B cell (primary cell): ENCODE measurements around the gene LAMP5. TPM values are rescaled to one million over a fixed set of nuclear protein-coding genes. Genes with fewer than 3 reads are reported as not detected.

Experiments used
- ATAC-seq: fragments of 200-7000 bp; cut with Tn5 transposase; one replicate; pipeline ENCODE4 v1.10.0; 2021; ENCODE audit warnings: low read depth, mild to moderate bottlenecking, moderate number of reproducible peaks, moderate library complexity
- CTCF ChIA-PET: fragments of 350-600 bp; sonication (Branson Sonifier 250); formaldehyde crosslinking; loops from one replicate; lab custom pipeline; 2021; ENCODE audit warnings: antibody characterized with exemption, inconsistent platforms; lab: Charles Lee
- POLR2A ChIA-PET: fragments of 350-600 bp; sonication (Branson Sonifier 250); formaldehyde crosslinking; loops from one replicate; lab custom pipeline; 2021; ENCODE audit warnings: antibody characterized with exemption; lab: Charles Lee
- DNase-seq: peaks from one replicate; pipeline ENCODE4 v3.0.0; 2013
- H2AFZ ChIP-seq: 2 replicates; pipeline ENCODE4 v1.6.1; 2012; ENCODE audit warnings: mild to moderate bottlenecking, low read depth, low read length; ENCODE audit not compliant: insufficient read depth, poor library complexity, severe bottlenecking
- H3K27ac ChIP-seq, 2 donors: 1 replicate in 1 of 2; 2 replicates in 1 of 2; pipeline ENCODE4 v1.5.1; 2012 to 2013; ENCODE audit warnings: low read length in 2 of 2, mild to moderate bottlenecking in 2 of 2, moderate library complexity in 1 of 2
- H3K27me3 ChIP-seq, 4 experiments: fragments of 200-600 bp in 1 of 4; sonication (generic) in 1 of 4; replicated peaks in 1 of 4; 1 replicate in 2 of 4; 2 replicates in 2 of 4; pipeline versions ENCODE4 v1.6.1 to v1.7.0; 2013 to 2016; ENCODE audit warnings: low read length in 3 of 4, mild to moderate bottlenecking in 2 of 4, mixed read lengths in 1 of 4, moderate library complexity in 1 of 4; ENCODE audit not compliant: insufficient read depth in 4 of 4, control insufficient read depth in 3 of 4; ENCODE audit errors: control extremely low read depth in 1 of 4
- H3K36me3 ChIP-seq, 2 experiments: replicated peaks in 1 of 2; 1 replicate in 1 of 2; 2 replicates in 1 of 2; pipeline versions ENCODE4 v1.6.1 to v1.7.1; 2013; ENCODE audit warnings: low read length in 1 of 2; ENCODE audit not compliant: insufficient read depth in 2 of 2, control insufficient read depth in 1 of 2; ENCODE audit errors: control extremely low read depth in 1 of 2, extremely low read depth in 1 of 2
- H3K4me1 ChIP-seq, 2 donors: fragments of 200-600 bp in 1 of 2; sonication (generic) in 1 of 2; 1 replicate in 1 of 2; 2 replicates in 1 of 2; pipeline versions ENCODE4 v1.5.1 to v1.6.1; 2013 to 2017; ENCODE audit warnings: low read length in 2 of 2; ENCODE audit not compliant: control insufficient read depth in 2 of 2, insufficient read depth in 2 of 2
- H3K4me2 ChIP-seq: replicated peaks from 2 replicates; pipeline ENCODE3; 2012; ENCODE audit warnings: mild to moderate bottlenecking, low read depth, low read length; ENCODE audit not compliant: poor library complexity, severe bottlenecking
- H3K4me3 ChIP-seq, 5 experiments: fragments of 200-600 bp in 1 of 5; sonication (generic) in 1 of 5; 1 replicate in 3 of 5; 2 replicates in 2 of 5; pipeline versions ENCODE4 v1.5.1 to v1.7.0; 2011 to 2016; ENCODE audit warnings: low read length in 4 of 5, mild to moderate bottlenecking in 4 of 5, low read depth in 2 of 5, control low read depth in 1 of 5, moderate library complexity in 1 of 5; ENCODE audit not compliant: insufficient read depth in 1 of 5; ENCODE audit errors: control extremely low read depth in 1 of 5, extremely low read depth in 1 of 5
- H3K79me2 ChIP-seq: fragments of 200-600 bp; sonication (generic); one replicate; pipeline ENCODE4 v1.6.0; 2016; ENCODE audit warnings: low read length; ENCODE audit not compliant: control insufficient read depth, insufficient read depth
- H3K9ac ChIP-seq: fragments of 200-600 bp; sonication (generic); 2 replicates; pipeline ENCODE4 v1.6.1; 2017; ENCODE audit warnings: mild to moderate bottlenecking, low read length, moderate library complexity
- H3K9me3 ChIP-seq, 3 donors: one replicate each; pipeline versions ENCODE4 v1.6.1 to v1.7.1; 2013; ENCODE audit warnings: low read length in 2 of 3; ENCODE audit not compliant: control insufficient read depth in 2 of 3, insufficient read depth in 1 of 3; ENCODE audit errors: control extremely low read depth in 1 of 3
- H4K20me1 ChIP-seq: 2 replicates; pipeline ENCODE4 v1.6.0; 2012; ENCODE audit warnings: mild to moderate bottlenecking, low read length; ENCODE audit not compliant: insufficient read depth, control insufficient read depth, poor library complexity, severe bottlenecking
- H3K27ac Mint-ChIP-seq: one replicate; pipeline ENCODE4 v1.8.0; 2021; ENCODE audit warnings: mixed read lengths
- H3K27me3 Mint-ChIP-seq: one replicate; pipeline ENCODE4 v1.8.0; 2021; ENCODE audit warnings: mixed read lengths
- H3K4me1 Mint-ChIP-seq: one replicate; pipeline ENCODE4 v1.8.0; 2021; ENCODE audit warnings: mixed read lengths
- H3K4me3 Mint-ChIP-seq: one replicate; pipeline ENCODE4 v1.8.0; 2021; ENCODE audit warnings: mixed read lengths
- H3K9me3 Mint-ChIP-seq: one replicate; pipeline ENCODE4 v1.8.0; 2022; ENCODE audit warnings: mixed read lengths; ENCODE audit not compliant: insufficient read depth
- CTCF ChIP-seq: fragments of 200-600 bp; IDR thresholded peaks from one replicate; pipeline ENCODE4 v1.8.0; 2022; ENCODE audit warnings: antibody characterized with exemption, mild to moderate bottlenecking
- EZH2 ChIP-seq: IDR thresholded peaks from 2 replicates; pipeline ENCODE4 v1.6.1; 2012; ENCODE audit warnings: borderline replicate concordance, low read depth, mild to moderate bottlenecking, moderate library complexity, low read length; ENCODE audit not compliant: insufficient read depth, poor library complexity, severe bottlenecking
- WGBS: methylation state at CpG from one replicate; pipeline ENCODE4 v1.1.5; 2013; ENCODE audit warnings: missing lambda C conversion rate; ENCODE audit not compliant: insufficient coverage; 5-methylcytosine and 5-hydroxymethylcytosine counted together
- intact Hi-C: fragments of 100-400 bp; cut with micrococcal nuclease; formaldehyde crosslinking; loops from one replicate; pipeline ENCODE4 v1.10.0; 2022
- polyA plus RNA-seq: library from polyadenylated mRNA; depleted of rRNA; stranded (reverse); fragments of >200 nt; gene quantifications from 2 replicates; pipeline ENCODE4 v1.2.3, GENCODE V29; 2012
- total RNA-seq, 2 donors: library from RNA; stranded (reverse); fragments of 120-200 nt in 1 of 2; gene quantifications; 1 replicate in 1 of 2; 2 replicates in 1 of 2; pipeline versions ENCODE4 v1.2.3 to v1.2.4, GENCODE V29; 2013 to 2022

LAMP5 gene
- total and polyA plus RNA-seq, 2 donors (not counting 1 experiment from before 2014, with no cell fraction given): 0.17 to 1.3 TPM

- ChIA-PET POLR2A (no interaction called here), CTCF (no interaction called here)
- Histone ChIP-seq H3K9ac (no peak overlapping the region), H3K36me3 (no peaks in the 10 kb centered on the region), H3K9me3 (peaks cover 0 to 5% (median 0%) of the 10 kb centered on the region in 3 donors), H3K4me3 (no peak overlapping the region), H2AFZ (no peak overlapping the region), H3K27ac (no peak overlapping the region), H4K20me1 (no peaks in the 10 kb centered on the region), H3K4me2 (no peak overlapping the region), H3K4me1 (no peaks in the 10 kb centered on the region), H3K79me2 (no peaks in the 10 kb centered on the region), H3K27me3 (peaks cover 0 to 11% (median 1%) of the 10 kb centered on the region in 4 experiments)
- DNase-seq (no peak), ATAC-seq (no peak)
- Mint-ChIP-seq H3K4me1 (no peaks in the 10 kb centered on the region), H3K27me3 (peaks cover 20% of the 10 kb centered on the region), H3K9me3 (no peaks in the 10 kb centered on the region), H3K4me3 (no peak overlapping the region), H3K27ac (no peak overlapping the region)
- intact Hi-C loops: no loop called here
- no peak for TF ChIP-seq CTCF
- TF ChIP-seq EZH2: no peak
- WGBS: 100% methylated on average over 1 of the region's 2 CpGs
These were observed 56.2 kb downstream of the LAMP5 start for GRCh38 chr20:9570612-9571011.

GRCh38 chr20:9571783-9572182 lies 57.4 kb downstream of the LAMP5 start:
- peaks cover 12% of the 10 kb centered on the region for H3K27me3 Mint-ChIP-seq
- H3K27me3 ChIP-seq: peaks cover 0 to 10% (median 1%) of the 10 kb centered on the region in 4 experiments
- ChIA-PET POLR2A (no interaction called here), CTCF (no interaction called here)
- H3K27ac ChIP-seq: no peak overlapping the region
- H3K79me2 ChIP-seq: no peaks in the 10 kb centered on the region
- H3K4me1 ChIP-seq: no peaks in the 10 kb centered on the region
- DNase-seq (no peak), ATAC-seq (no peak)
- intact Hi-C loops: no loop called here
- no peak overlapping the region for H2AFZ ChIP-seq
- H3K9me3 Mint-ChIP-seq: no peaks in the 10 kb centered on the region
- H4K20me1 ChIP-seq: no peaks in the 10 kb centered on the region
- H3K9ac ChIP-seq: no peak overlapping the region
- 90% methylated on average over 2 of the region's 3 CpGs for WGBS
- no peaks in the 10 kb centered on the region for H3K4me1 Mint-ChIP-seq
- no peak for TF ChIP-seq CTCF
- no peak for TF ChIP-seq EZH2
- H3K27ac Mint-ChIP-seq: no peak overlapping the region
- no peak overlapping the region for H3K4me3 Mint-ChIP-seq
- H3K4me2 ChIP-seq: no peak overlapping the region
- H3K9me3 ChIP-seq: no peaks in the 10 kb centered on the region
- H3K36me3 ChIP-seq: no peaks in the 10 kb centered on the region
- no peak overlapping the region for H3K4me3 ChIP-seq
